DMS53 treated with DMSO at 0.1 percent for 48 hours (cell line): ENCODE results near the gene NHSL2.
"Not testable (repeated sequence)": the region's sequence is repeated elsewhere in the genome, so short reads cannot be mapped to it uniquely, and the experiment has no call there.

Source experiments
- DNase-seq: peaks from one replicate; lab custom pipeline; 2025; ENCODE audit not compliant: unreplicated experiment; lab: John Stamatoyannopoulos, UW

Gene NHSL2

DNA sequence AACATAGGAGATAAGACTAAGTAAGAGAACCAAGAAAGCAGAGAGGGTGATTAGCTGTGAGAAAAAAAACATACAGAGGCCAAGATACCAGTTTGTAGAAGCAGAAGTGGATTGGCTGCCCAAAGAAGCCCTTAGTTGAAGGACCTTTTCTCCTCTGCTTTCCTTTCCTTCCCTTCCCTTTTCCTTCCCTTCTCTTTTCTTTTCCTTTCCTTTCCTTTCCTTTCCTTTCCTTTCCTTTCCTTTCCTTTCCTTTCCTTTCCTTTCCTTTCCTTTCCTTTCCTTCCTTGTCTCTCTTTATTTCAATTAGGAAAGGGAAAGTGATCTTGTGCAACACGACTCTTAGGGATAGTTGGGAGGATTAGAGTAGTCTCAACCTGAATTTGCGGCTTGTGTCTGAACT, 128.2 kb downstream of the NHSL2 start:
- no peak for DNase-seq

GRCh38 chrX:72040506-72040905, 129.9 kb downstream of the NHSL2 start:
- DNase-seq: no peak

DNA sequence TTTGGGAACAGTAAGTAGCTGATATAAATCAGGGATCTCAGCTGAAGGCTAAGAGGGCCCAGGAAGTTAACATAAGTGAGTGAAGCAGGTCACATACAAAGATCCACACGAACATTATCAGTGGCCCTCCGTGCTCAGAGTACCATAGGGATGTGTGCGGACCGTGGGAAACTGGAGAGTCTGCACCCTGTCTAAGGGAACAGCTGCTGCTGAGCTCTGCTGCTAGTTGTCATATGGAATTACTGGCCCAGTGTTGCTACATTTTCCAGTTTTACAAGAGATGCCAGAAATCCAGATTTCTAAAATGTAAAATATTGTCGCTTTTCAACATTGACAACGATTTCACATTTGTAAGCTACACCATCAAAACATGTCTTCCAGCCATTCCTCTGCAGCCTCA, 130.5 kb downstream of the NHSL2 start:
- no peak for DNase-seq

DNA sequence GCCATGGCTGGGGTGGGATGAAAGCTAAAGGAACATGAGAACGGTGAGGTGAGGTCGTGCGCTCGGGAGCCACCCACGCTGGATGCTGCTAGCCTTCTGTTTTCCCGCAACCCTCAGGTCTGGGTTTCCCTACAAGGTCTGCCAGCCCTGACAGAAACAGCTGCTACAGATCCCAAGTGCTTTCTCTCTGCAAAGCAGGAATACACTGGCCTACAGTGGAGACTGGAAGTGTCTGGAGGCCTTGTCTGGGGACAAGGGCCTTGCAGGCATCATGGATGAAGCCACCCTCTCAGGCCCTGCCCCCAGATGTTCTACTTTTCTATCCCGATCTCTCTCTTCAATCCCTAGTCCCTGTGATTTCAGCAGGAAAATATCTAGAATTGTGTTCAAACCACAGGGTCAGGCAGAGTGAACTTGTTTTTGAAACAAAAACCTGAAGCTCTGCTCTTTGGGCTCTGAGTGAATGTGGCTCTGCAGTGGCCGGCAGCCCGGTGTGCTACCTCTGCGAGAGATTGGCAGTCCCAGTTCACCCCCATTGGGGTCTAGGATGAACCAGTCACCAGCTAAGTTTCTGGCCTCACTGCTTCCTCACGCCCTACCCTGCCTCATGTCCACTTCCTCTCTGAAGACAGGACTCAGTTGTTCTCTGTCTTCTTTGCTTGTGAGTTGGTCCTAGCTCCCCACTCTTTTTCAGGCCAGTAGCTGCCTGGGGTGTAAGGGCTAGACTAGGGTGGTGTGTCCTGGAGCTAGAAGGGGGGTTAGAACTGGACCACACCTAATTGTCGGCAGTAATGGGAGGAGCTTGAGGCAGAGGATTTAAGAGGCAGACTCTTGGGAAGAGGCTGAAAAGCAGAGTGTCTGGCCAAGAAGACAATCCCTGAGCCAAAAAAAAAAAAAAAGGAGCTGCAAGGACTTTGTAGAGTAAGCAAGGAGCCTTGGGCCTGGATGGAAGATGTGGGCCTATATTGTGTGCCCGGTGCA, 131.5 kb downstream of the NHSL2 start:
- no peak for DNase-seq

DNA sequence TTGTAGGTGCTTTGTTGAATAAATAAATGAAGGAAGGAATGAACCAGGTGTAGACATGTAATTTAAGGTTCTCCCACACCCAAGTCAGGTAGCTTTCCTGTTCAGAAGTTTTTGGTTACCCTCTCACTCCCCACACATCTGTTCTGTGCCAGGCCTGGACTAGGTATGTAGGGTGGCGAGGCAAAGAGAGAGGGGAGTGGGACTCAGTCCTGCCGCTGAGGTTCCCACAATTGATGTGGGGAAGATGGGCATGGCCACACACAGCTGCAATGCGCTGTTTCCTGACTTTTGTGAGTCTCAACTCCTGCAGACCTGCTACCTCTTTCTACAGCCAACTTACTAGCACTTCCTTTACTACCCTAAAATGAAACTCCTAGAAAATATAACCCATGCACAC, 132.2 kb downstream of the NHSL2 start:
- DNase-seq: no peak

DNA sequence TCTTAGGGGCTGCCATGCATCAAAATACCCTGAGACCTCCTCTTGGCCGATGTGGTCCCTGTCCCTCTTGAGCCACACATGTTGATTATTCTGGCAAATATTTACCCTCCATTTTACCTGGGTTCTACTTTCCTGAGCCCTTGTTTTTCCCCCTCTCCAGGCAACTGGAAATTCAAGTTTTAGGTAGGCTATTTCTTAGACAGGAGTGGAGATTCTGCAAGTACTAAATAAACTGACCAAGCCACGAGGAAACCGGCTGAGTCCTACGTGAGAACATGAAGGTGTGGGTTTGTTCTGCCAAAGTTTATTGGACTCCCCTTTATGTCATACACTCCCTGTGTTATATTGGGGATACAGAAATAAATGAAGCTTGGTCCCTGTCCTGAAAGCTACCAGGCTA, 133.0 kb downstream of the NHSL2 start:
- DNase-seq: no peak

GRCh38 chrX:72045141-72045540, 134.5 kb downstream of the NHSL2 start:
- DNase-seq: no peak

DNA sequence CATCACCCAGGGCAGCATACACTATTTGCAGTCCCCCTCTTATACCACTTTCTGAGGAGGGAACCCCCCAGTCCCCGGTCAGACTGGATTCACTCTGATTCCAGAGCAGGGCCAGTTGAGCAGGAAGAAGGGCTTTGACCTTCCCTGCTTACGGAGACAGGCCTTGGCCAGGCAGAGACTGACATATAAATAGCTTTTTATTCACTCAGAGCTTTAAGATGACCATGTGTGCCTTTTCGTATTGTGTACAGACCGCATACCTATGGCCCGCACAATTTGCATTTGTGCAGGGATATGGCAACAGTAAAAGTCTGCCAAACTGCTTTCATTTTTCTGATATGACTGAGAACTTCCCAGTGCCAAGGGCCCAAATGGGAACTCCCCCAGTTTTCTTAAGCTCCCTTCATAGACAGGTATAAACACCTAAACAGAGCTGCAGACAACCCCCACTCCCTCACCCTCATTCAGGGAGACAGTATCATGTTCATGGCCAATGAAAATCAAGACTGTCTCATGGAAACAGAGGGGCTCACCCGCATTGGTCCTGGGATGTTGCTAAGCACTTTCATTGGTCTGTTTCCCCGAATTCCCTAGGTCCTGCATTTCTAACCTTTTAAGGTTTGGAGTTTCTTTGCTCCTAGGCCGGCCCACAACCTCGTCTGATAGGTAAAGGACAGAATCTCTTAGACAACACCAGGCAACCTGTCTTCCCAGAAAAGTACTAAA, 135.1 kb downstream of the NHSL2 start:
- DNase-seq: no peak

GRCh38 chrX:72046447-72046846, 135.8 kb downstream of the NHSL2 start:
- no peak for DNase-seq

- no peak for DNase-seq
These were observed 138.1 kb downstream of the NHSL2 start for GRCh38 chrX:72048510-72049455.

DNA sequence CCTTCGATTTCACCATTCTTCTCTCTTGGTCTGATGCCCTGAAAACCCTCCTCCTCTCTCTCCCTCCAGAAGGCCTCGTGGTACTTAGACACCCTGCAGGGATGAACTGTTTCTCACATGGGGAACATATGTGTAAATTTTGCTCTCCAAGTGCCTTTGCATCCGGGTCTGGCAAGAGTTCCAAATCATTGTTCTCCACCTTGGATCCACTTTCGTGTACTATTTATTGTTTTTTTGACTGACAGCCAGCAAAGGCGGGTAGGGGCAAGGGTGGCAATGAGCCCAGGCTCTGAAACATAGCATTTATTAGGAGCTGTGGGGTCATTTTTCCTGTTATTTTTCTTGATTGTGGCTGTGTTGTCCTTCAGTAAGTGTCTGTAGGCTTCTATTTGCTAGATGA, 139.4 kb downstream of the NHSL2 start:
- no peak for DNase-seq

- DNase-seq: no peak
These were observed 140.9 kb downstream of the NHSL2 start for GRCh38 chrX:72051589-72051988.

DNA sequence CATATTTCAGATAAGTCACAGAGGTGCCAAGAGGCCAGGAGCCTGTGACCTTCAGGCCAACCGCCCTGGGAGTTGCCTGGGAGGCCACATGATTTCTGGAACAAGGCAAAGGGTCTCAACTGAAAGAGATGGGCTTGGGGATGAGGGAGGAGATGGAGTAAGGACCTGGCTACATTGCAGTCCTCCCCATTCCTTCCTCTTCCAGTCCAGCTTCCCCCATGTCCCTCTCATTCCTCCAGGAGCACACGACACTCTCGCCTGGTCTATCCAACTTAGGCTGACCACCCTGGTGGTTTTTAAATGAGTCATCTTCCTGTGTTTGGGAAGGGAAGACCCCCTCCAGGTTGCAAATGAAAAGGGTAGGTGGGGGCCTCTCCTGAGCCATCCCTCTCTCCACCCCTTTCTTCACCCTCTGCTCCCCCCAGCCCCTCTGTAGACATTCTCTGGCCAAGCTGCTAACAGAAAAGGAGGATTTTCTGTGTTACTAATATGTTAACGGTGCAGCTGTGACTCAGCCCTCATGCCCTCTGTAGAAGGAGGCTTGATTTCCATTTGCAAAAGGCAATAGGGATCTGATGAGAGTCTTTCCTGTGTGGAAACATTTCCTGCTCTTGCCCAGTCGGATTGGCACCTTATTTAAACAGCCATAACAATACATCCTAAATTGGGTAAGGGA, 141.9 kb downstream of the NHSL2 start:
- no peak for DNase-seq

DNA sequence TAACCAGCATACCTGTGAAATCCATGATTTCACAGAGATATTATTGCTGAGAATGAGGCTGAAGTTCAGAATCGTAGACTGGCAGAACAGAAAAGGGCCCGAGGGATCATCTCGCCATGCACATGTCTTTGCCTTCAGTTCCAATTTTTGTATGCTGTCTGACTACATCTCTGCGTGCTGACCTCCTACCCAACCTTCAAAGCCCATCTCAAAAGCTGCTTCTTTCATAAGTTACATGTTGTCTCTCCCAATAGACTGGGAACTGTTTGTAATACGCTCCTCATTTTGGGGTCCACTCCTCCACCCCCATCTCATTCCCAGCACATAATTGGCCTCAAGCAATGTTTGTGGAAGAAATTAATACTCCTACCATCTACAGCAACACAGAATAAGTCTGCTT, 142.9 kb downstream of the NHSL2 start:
- no peak for DNase-seq

DNA sequence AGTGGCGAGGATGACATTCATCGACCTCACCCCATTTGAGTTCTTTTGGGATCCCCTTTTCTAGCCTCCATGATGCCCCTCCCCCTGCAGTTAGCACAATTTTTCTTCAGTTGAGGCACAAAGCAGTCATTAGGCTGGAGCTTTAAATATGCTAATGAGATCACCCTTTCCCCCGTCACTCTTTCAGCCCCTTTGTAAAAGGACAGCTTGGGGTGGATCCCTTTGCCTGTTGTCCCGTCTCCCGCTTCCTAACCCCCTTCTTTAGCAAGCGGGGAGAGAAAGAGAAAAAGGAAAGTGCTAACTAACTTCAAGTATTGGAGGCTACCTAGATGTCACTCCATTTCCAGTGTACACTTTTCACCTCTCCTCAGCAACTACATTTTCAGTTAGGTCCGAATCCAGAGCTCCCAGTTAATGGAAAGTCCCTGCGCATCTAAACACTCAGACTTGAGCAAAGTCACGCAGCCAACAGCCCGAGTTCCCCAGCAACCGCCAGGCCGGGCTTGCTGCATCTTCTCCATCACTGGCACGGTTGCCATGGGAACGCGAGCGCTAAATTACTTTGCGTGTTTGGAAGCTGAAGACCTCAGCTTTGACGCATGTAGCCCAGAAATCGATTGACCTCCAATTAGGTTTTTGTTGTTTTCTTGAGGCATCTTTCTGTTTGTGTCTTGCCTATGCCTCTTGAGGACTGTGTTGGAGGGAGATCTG, 144.3 kb downstream of the NHSL2 start:
- no peak for DNase-seq

DNA sequence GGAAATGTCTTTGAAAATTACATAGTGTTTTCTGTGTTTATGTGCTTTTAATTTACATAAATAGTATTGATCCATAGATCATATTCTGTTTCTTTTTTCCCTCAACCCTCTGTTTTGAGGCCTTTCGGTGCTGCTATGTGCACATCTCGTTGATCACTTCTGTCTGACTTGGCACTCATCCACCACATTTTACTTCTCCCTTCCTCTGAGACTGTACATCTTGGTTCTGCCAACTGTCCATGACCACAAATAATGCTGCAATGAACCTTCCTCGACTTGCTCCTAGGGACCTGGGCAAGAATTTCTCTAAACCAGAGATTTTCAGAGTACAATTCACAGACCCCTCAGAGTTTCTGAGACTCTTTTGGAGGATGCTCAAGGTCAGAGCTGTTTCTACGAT, 146.7 kb downstream of the NHSL2 start:
- no peak for DNase-seq

GRCh38 chrX:72057849-72058248, 147.2 kb downstream of the NHSL2 start:
- DNase-seq: no peak

GRCh38 chrX:72058346-72058745, 147.7 kb downstream of the NHSL2 start:
- DNase-seq: not testable (repeated sequence)

DNA sequence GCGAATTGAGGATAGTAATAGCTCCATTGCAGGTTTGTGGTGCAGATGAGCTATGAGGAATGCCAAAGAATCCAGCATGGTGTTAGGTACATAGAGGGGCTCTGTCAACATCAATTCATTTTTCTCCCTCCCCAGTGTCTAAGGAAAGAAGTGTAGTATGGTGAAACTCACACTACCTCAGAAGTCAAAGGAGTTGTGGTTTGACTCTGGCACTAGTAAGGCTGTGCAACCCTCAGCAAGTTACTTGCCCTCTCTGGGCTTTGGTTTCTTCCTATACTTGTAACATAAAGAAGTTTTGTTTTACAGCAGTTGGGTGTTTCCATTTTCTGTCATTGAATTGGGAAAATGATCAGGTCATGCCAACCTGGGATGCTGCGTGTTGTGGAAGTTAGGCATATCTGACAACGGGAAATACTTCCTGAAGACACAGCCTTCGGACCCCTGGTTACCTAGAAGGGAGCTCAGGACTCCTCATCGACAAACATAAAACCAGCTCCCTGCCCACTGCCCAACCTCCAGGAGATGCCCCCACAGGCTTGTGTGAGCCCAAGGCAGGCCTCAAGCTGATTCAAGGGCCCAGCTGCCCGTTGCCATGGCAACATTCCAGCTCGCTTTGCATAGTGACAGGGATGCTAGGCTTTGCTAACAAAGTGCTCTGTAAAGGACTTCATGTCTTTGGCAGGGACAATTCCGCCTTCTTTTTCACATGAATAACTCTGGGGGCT, 149.7 kb downstream of the NHSL2 start:
- DNase-seq: no peak
